A172 (cell line): ENCODE data around the gene TLE2. TPM values are rescaled to one million over a fixed set of nuclear protein-coding genes. Genes with fewer than 3 reads are reported as not detected.
"Not testable (repeated sequence)": the region's sequence is repeated elsewhere in the genome, so short reads cannot be mapped to it uniquely, and the experiment has no call there.

ENCODE experiments used
- DNase-seq: peaks from one replicate; pipeline ENCODE4 v3.0.0-alpha.2; 2015; ENCODE audit warnings: low spot score
- total RNA-seq: library from RNA; depleted of rRNA; stranded (reverse); fragments of >200 nt; shearing (Covaris generic); gene quantifications from 2 replicates; pipeline ENCODE4 v1.2.3, GENCODE V29; 2014

TLE2 gene
- total RNA-seq, 1 experiment from 2014 or later: 2.3 TPM

DNA sequence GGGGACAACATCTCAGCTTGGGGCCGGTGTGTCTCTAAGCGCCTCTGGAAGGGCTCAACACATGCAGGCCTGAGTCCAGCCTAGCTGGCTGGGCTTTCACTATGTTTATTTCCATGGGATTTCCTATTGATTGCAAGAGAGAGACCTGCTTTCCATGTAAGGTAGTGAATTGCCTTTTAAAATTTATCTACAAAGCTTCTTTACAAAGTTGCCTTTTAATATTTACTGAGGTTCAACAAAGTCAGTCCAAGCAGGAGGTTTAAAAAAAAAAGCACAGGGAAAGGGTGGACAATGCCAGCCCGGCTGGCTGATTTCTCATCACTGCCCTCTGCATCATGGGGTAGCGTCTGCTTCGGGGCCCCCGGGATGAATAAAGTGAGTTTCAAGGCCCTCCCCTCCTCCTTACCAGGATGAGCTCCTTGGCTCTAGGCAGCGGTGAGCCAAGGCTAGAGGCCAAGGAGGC lies 15.8 kb downstream of the TLE2 start:
- no peak for DNase-seq

DNA sequence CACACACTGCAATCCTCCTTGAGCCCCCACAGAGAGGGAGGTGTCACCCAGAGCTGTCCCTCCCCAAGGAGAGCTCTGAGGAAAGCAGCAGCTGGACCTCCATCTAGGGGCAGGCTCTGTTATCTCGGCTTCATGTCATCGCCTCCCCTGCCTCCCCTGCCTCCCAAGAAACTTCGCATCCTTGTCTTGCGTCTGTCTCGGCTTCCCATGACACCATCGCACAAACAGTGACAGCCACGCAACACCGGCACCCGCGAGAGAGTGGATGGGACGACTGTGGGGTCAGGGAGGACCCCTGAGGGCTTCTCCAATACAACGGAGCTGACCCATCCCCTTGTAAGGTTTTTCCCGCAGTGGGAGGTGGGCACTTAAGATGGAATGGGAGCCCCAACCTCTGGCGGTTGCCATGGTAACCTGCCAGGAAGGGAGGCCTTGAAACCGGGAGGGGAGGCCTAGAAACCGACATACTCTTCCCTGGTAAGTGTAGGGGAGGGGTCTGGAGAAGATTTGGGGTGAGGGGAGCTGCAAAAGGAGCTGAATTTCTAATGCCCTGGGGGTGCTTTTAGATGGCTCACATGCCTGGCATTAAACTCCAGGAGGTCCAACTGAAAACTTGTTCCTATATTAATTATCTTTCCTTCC lies 16.3 kb downstream of the TLE2 start:
- DNase-seq: no peak

DNA sequence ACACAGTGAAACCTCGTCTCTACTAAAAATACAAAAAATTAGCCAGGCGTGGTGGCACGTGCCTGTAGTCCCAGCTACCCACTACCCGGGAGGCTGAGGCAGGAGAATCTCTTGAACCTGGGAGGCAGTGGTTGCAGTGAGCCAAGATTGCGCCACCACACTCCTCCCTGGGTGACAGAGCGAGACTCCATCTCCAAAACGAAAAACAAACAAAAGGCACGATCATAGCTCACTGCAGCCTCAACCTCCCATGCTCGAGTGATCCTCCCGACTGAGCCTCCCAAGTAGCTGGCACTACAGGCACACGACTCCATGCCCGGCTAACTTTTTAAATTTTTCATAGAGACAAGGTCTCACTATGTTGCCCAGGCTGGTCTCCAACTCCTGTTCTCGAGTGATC lies 17.0 kb downstream of the TLE2 start:
- not testable (repeated sequence) for DNase-seq

DNA sequence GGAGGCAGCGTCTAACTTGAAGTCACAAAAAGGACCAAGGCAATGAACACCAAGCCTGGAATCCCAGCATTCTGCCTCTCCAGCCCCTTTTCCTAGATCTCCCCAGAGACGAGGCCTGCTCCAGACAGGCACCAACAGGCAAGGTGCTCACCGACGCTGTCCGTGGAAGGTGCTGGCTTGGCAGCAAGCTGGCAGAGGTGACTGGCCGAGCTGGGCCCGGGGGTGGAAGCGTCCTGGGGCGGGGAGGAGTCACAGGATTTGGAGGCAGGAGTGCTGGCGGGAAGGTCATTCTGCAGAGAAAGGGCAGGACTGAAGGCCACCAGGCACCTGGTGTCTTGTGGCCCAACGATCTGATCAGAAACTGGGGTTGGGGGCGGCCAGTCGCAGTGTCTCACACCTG lies 18.2 kb downstream of the TLE2 start:
- no peak for DNase-seq

DNA sequence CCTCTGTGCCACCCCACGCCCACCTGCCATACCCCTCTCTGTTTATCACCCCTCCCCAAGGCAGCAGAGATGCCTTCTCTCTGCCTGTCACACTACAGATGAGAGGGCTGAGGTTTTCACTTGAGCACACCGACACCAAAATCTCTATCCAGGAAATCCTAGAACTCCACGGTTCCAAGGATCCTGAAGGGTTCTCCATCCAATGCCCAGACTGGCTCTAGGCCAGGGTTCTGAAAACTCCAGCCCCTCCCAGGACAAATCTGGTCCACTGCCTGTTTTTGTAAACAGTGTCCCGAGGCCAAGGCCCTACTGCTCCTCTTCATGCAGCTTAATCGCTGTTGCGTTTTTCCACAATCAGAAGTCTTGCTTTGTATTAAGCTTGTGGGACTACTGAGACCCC lies 20.1 kb downstream of the TLE2 start:
- DNase-seq: no peak

DNA sequence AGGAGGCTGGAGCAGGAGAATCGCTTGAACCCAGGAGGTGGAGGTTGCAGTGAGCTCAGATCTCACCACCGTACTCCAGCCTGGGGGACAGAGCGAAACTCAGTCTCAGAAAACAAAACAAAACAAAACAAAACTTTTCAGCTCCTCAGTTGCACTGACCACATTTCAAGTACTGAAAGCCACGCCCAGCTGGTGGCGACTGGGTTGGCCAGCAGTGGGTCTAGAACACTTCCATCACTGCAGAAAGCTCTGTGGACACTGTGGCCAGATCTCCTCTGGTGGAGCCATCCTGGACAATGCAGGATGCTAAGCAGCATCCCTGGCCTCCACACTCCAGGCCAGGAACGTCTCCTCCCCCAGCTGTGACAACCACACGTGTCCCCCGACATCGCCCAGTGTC lies 21.1 kb downstream of the TLE2 start:
- DNase-seq: no peak

DNA sequence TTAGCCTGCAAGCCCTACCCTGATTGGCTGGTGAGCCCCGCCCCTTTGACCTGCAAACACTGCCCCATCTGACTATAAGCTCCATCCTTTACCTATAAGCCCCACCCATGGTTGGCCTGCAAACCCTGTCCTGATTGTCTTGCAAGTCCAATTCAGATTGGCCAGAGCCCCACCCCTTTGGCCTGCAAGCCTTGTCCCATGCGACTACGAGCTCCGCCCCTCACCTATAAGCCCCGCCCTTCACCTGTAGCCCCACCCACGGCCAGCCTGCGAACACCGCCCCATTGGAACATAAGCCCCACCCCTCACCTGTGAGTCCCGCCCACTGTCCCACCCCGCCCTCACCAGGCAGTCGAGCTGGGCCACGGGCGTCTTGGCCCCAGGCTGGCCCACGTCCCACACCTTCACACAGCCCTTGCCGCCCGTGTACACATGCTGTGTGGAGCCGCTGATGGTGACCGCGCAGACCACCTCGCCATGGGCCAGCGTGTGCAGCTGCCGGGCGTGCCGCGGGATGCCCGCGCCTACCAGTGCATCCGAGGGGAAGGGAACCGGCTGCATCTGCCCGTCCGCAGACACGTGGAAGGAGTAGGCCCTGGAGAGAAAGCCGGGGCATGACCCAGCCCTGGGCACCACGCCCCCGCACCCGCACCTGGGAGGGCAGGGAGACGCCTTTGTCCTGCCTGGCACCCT lies 22.9 kb downstream of the TLE2 start:
- no peak for DNase-seq

DNA sequence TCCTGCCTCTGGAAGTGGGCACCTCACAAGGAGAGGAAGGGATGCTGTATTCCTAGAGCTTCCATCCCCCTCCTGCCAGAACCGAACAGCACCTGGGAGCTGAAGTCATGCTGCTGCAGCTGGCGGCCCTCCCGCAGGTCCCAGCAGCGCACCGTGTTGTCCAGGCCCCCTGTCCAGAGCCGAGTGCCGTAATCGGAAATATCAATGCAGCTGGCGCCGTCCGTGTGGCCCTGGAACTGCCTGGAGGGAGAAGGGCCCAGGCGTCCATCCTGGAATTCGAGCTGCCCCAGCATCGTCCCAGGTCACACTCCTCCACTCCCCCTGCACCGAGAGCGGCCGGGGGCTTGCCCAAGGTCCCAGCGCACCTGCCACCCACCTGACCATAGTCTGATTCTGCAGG lies 23.7 kb downstream of the TLE2 start:
- DNase-seq: no peak

DNA sequence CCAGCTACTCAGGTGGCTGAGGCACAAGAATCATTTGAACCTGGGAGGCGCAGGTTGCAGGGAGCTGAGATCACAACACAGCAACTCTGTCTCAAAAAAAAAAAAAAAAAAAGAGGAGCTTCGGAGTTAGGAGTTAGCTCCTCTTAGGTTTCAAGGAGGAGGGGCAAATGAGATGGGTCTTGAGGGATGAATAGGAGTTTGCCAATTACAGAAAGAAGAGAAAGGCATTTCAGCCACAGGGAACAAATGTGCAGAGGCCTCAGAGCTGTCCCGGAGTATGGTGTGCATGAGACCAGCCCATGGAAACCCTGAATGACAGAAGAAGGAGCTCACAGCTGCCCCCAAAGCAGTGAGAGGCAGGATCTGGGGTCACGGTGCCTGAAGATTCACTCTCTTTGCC lies 24.6 kb downstream of the TLE2 start:
- no peak for DNase-seq

DNA sequence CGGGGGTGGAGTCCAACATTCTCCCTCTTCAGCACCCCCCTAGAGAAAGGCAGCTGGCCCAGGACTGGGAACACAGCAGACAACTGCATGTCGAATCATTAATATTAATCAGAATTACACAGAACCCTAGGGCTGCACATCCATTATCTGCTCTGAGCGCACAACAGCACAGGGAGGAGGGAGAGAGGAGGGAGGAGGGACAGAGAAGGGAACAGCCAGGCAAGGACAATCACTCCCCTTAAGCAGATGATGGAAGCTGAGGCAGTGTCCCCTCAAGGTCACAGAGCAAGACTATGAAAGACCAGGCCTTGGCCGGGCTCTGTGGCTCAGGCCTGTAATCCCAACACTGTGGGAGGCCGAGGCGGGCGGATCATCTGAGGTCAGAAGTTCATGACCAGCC lies 26.0 kb downstream of the TLE2 start:
- no peak for DNase-seq

DNA sequence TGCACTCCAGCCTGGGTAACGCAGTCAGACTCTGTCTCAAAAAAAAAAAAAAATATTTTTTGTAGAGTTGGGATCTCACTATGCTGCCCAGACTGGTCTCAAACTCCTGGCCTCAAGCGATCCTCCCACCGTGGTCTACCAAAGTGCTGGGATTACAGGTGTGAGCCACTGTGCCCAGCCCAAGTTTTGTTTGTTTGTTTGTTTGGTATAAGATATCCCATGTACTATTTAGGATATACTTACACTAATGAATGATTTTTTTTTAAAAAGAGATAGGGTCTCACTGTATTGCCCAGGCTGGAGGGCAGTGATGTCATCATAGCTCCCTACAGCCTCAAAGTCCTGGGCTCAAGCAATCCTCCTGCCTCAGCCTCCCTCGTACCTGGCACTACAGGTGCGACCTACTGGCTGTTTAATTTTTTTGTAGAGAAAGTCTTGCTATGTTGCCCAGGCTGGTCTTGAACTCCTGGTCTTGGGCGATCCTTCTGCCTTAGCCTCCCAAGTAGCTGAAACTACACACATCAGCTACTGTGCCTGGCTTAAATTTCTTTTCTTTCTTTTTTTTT lies 27.8 kb downstream of the TLE2 start:
- DNase-seq: no peak

DNA sequence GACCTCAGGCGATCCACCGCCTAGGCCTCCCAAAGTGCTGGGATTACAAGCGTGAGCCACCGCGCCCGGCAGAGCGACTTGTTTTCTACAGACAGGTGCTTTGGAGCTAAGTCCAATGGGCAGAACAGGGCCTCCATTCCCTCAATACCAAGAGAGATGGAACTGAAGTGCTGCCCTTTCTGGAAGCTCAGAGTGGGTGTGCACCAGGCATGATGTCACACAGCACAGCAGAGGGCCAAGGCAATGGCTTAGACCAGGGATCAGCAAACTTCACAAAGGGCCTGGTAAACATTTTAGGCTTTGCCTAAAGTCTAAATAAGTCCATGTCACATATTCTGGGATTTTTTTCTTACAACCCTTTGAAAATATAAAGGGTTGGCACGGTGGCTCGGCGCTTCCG lies 30.4 kb downstream of the TLE2 start:
- DNase-seq: no peak

DNA sequence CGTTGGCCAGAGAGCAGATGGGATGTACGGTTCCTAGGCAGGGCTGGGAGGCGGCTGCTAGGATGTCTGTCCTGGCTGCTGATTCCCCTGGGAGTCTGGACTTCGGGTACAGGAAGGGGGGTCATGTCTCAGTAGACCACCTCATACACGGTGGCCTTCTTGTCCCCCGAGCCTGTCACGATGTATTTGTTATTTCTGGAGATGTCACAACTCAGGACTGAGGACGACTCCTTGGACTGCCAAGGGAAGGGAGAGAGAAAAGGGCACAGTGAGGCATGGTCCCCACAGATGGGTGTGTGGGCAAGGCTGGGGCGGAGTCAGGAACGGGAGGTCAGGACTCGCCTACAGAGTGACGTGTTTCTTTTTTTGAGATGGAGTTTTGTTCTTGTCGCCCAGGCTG lies 31.4 kb downstream of the TLE2 start:
- no peak for DNase-seq

DNA sequence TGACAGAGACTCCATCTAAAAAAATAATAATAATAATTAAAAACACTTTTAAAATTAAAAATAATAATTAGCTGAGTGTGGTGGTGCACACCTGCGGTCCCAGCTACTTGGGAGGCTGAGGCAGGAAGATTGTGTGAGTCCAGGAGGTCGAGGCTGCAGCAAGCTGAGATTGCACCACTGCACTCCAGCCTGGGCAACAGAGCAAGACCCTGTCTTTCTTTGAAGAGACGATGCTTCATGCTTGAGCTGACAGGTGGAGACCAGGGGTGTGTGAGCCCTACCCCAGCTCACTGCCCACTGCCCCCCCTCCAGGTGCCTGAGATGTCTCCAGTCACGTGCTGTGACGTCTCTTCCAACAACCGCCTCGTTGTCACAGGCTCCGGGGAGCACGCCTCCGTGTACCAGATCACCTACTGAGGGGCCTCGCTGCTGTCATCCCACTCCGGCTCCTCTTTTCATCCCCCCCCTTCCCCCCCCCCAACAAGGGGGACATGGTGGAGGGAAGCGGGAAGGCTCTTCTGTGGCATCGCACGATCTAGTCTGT lies 34.4 kb downstream of the TLE2 start:
- no peak for DNase-seq

DNA sequence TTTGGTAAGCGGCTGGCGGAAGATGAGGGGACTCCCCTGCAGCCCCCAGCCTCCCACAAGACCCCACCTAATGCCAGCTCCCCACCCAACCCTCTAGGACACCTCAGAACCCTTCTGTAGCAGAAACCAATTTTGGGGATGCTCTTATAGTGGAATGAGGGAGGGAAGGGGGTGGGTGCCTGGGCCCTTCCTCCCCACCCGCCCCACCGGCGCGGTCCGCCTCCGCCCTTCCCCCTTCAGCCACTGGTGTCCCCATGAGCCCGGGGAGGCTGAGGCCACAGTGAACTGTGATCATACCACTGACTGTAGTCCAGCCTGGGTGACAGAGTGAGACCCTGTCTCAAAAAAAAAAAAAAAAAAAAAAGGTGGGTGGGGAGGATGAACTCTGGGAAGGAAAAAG lies 35.5 kb downstream of the TLE2 start:
- DNase-seq: no peak

DNA sequence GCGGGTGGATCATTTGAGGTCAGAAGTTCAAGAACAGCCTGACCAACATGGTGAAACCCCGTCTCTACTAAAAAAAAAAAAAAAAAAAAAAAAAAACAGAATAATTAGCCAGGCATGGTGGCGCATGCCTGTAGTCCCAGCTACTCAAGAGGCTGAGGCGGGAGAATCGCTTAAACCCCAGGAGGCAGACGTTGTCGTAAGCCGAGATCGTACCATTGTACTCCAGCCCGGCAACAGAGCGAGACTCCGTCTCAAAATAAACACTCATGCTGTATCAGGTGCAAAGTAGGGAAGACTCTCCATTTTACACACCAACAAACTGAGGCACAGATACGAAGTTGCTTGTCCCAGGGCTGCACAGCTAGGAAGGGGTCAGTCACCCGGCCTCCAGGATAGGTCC lies 36.1 kb downstream of the TLE2 start:
- DNase-seq: no peak

DNA sequence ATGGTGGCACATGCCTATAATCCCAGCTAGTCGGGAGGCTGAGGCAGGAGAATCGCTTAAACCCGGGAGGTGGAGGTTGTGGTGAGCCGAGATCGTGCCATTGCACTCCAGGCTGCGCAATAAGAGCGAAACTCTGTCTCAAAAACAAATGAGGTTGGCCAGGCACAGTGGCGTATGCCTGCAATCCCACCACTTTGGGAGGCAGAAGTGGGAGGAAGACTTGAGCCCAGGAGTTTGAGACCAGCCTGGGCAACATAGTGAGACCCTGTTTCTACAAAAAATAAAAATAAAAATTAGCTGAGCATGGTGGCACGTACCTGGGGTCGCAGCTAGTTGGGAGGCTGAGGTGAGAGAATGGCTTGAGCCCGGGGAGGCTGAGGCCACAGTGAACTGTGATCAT lies 36.7 kb downstream of the TLE2 start:
- not testable (repeated sequence) for DNase-seq

DNA sequence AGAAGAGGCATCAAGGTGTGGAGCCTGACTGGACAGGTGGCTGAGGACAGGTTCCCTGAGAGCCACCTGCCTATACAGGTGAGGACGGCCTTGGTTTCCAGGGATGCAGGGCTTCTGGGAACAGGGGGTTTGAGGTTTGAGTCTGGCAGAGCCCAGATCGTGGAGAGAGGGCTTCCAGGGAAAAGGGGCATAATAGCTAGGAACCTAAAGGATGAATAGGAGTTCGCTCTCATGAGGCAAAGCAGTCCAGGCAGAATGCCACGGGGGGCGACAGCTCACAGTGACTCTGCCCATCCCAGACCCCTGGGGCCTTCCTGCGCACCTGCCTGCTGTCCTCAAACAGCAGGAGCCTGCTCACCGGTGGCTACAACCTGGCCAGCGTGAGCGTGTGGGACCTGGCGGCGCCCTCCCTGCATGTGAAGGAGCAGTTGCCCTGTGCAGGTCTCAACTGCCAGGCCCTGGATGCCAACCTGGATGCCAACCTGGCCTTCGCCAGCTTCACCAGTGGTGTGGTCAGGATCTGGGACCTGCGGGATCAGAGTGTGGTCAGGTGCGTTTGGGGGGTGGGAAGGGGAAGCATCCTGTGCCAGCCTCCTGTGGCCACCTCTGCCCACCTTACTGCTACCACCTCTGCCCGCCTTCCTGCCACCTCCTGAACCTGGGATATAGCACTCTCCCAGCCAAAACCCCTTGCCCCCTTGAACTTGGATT lies 39.7 kb downstream of the TLE2 start:
- no peak for DNase-seq

DNA sequence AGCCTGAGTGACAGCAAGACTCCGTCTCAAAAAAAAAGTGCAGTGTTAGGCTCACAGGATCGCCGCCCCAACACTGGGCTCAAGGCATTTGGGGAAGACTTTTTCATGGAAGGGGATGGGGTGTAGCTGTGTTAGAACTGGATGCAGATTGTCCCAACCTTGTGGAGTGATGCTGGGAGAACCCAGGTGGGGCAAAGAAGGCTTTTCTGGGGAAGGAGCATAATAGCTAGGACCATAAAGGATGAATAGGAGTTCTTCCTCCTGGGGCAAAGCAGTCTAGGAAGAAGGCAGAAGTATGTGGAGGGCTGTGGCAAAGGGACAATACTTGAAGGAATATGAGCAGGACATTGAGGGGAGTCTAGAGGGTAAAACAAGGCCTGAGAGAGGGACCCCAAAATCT lies 40.5 kb downstream of the TLE2 start:
- DNase-seq: no peak

DNA sequence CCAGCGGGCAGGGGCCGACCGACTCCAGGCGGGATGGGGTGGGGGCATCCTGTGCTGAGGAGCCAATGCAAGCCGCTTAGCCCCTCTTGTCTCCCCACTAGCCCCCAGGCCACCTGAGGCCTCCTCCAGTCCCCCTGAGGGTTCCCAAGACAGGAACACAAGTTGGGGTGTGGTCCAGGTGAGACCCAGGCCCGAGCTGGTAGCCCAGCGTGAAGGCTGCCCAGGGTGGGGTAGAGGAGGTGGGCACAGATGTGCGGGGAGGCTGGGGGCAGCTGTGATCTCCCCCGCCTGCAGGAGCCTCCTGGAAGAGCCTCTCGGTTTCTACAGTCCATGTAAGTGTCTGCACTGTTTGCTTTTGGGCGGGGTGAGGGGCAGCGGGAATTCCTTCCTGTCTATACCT lies 41.3 kb downstream of the TLE2 start:
- DNase-seq: no peak

DNA sequence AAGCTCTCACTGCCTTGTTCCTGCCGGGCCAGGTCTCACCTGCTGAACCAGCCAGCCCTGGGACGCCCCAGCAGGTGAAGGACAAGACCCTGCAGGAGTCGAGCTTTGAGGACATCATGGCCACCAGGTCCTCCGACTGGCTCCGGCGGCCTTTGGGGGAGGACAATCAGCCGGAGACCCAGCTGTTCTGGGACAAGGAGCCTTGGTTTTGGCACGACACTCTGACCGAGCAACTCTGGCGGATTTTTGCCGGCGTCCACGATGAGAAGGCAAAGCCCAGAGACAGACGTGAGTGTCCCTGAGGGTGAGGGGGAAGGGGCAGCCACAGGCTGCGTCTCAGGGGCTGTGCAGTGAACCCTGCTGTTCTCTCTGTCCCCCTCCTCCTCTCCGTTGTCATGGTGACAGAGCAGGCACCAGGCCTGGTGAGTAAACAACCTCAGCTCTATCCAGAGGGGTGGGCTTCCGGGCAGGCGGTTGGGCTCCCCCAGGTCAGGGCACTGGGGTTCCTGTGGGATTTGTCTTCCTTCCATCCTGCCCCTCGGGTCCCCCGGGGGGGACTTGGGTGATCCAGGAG lies 42.0 kb downstream of the TLE2 start:
- DNase-seq: no peak

DNA sequence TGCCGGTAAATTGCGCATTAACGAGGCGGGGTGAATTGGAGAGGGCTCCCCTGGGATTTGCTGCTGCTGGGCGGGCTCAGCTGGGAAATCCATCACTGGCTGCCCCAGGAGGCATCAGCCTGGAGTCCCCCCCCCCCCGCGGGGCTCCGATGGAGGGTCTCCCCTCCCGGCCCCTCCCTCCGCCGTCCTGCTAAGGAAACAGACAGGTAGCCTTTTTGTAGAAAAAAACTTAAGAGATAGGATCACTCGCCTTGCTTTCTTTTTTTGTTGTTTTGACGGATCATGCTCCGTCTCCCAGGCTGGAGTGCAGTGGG lies 44.9 kb downstream of the TLE2 start:
- no peak for DNase-seq
